ENCODE results near the gene S100PBP.

The S100PBP gene

DNA sequence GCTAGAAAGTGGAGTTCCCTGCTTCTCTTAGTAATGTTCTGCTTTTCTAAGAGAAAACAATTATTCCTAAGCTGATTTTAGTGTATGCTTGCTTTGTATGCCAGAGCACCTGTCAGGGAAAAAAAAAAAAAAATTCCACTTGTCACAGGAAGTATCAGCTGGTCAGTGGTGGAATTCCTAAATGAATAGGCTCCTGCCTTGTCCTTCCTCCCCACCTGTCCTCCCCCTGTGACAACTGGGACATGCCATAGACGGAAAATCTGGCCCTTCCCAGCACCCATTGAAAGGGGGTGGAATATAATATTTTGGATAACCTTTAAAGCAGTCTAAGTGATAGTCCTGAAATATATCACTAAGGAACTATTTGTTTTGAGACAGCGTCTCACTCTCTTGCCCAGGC, 42.5 kb downstream of the S100PBP start:
- Histone ChIP-seq H4K20me1 (peaks cover 0 to 24% (median 0%) of the 10 kb centered on the region in 11 experiments; a peak in 4 of 22 replicates), H3K4me3 (no peak overlapping the region), H3K27ac (no peak overlapping the region), H3K9ac (no peak overlapping the region), H3K4me2 (no peak overlapping the region), H3K4me1 (peaks cover 0 to 37% (median 0%) of the 10 kb centered on the region in 10 experiments; a peak in 4 of 20 replicates), H3K27me3 (no peaks in the 10 kb centered on the region), H3K36me3 (peaks cover 56 to 99% (median 89%) of the 10 kb centered on the region in 11 experiments), H3K9me3 (replicated peaks in 1 of 11) (no peaks in the 10 kb centered on the region)
- TF ChIP-seq Cebpa-rat (IDR thresholded peaks at IDR 0.05): no peak

DNA sequence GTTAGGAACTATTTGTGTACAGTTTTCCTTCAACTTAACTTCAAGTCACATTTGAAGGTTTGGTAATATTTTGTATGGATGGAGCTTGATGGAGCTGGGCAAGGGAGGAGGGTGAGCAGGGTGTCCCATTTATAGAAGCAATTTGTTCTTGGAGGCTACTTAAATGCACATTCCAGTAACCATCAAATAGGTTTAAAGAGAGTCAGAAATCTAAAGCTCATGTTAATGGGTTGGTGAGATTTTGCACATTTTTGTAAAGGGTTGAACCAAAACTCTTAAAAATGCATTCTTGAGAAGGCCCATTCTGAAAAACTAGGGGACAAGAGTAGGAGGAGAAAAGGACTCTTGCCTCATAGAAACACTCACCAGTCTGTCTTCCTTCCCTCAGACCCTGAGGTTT, 43.1 kb downstream of the S100PBP start:
- TF ChIP-seq Cebpa-rat (IDR thresholded peaks at IDR 0.05): no peak
- peaks cover 0 to 24% (median 0%) of the 10 kb centered on the region in 11 experiments; a peak in 4 of 22 replicates for H4K20me1 ChIP-seq
- H3K27me3 ChIP-seq: no peaks in the 10 kb centered on the region
- peaks cover 49 to 93% (median 82%) of the 10 kb centered on the region in 11 experiments for H3K36me3 ChIP-seq
- H3K4me2 ChIP-seq: no peak overlapping the region
- no peak overlapping the region for H3K9ac ChIP-seq
- H3K4me1 ChIP-seq: peaks cover 0 to 37% (median 0%) of the 10 kb centered on the region in 10 experiments; a peak in 4 of 20 replicates
- no peaks in the 10 kb centered on the region for H3K9me3 ChIP-seq (replicated peaks in 1 of 11)
- no peak overlapping the region for H3K27ac ChIP-seq
- no peak overlapping the region for H3K4me3 ChIP-seq

DNA sequence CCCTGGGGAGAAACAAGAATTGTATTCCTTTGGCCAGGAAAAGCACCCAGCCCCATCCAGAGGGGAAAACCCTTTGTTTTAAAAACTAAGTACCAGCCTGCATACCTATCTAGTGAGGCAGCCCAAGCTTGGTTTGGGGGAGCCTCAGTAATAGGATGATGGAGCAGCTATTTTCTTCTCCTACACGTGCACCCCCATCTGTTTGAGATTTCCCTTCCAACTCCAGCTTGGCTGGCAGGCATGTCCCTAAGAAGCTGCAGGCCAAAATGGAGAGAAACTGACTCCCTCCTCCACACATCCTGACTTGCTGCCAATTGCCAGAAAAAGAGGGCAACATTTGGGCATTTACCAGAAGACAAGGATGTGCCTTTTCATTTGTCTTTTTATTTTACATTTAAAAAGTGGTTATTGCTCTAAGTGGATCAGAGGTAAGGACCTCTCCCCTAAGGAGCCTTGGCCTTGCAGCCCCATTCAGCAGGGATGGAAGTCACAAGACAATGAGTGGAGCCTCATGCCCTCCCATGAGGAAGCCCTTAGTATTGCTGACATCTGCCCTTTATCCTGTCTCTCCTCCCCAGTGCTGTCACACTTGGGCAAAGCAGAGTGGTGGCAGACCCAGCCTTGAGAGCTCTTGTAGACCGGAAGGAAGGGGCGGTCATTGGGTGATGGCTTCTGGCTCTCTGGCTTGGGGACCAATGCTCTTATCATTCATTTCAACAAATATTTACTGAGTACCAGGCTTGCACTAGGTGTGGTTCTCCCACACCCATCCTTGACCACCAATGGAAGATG, 44.6 kb downstream of the S100PBP start:
- no peaks in the 10 kb centered on the region; a peak in 1 of 22 replicates for H3K27me3 ChIP-seq
- no peaks in the 10 kb centered on the region for H3K9me3 ChIP-seq (replicated peaks in 1 of 11)
- no peak overlapping the region for H3K4me3 ChIP-seq
- H3K27ac ChIP-seq: no peak overlapping the region; a peak in 1 of 22 replicates
- H4K20me1 ChIP-seq: peaks cover 0 to 25% (median 0%) of the 10 kb centered on the region in 11 experiments; a peak in 4 of 22 replicates
- peak overlapping the region in 2 of 11 experiments; percentile 52 to 65; a peak in 4 of 22 replicates for H3K4me2 ChIP-seq
- no peak overlapping the region for H3K9ac ChIP-seq
- no peak for TF ChIP-seq Cebpa-rat (IDR thresholded peaks at IDR 0.05)
- H3K36me3 ChIP-seq: peaks cover 34 to 77% (median 67%) of the 10 kb centered on the region in 11 experiments
- H3K4me1 ChIP-seq: peaks cover 0 to 37% (median 0%) of the 10 kb centered on the region in 10 experiments; a peak in 4 of 20 replicates

DNA sequence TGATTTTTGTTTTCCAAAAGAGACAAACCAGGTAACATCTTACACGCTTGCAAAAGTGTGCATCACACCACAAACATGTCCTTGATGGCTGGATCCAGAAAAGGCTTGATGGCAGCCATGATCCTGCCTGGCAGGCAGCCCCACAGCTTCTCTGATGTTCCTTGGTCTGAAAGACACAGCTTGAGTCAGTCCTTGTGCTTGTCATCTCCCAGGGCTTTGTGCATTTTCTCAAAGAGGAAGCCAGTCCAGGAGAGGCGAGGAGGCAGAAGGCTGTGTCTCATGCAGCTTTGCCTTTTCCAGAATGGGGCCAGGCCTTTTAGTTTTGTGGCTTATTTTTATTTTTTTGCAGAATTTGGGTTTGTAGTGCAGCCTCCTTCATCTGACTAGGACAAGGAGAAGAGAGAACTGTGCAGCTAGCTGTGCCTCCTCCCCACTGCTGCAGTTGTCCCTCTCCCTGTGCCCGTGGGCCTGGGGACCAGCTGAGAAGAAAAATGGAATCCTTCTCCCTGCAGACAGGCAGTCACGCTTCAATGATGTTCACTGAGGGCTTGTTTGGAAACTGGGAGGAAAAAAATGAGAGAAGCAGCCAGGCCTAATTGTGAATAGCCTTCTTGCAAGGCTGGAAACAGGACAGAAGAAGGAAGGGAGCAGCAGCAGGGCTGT, 45.9 kb downstream of the S100PBP start:
- Histone ChIP-seq H3K27ac (no peak overlapping the region), H3K36me3 (peaks cover 21 to 76% (median 54%) of the 10 kb centered on the region in 11 experiments), H3K4me1 (peaks cover 0 to 37% (median 0%) of the 10 kb centered on the region in 10 experiments; a peak in 4 of 20 replicates), H3K9ac (no peak overlapping the region), H3K4me3 (no peak overlapping the region), H4K20me1 (peaks cover 0 to 37% (median 0%) of the 10 kb centered on the region in 11 experiments; a peak in 4 of 22 replicates), H3K9me3 (replicated peaks in 1 of 11) (no peaks in the 10 kb centered on the region), H3K27me3 (peaks cover 0 to 8% (median 4%) of the 10 kb centered on the region in 11 experiments; a peak in 13 of 22 replicates), H3K4me2 (peak overlapping the region in 2 of 11 experiments; percentile 52 to 65; a peak in 3 of 22 replicates)
- no peak for TF ChIP-seq Cebpa-rat (IDR thresholded peaks at IDR 0.05)

DNA sequence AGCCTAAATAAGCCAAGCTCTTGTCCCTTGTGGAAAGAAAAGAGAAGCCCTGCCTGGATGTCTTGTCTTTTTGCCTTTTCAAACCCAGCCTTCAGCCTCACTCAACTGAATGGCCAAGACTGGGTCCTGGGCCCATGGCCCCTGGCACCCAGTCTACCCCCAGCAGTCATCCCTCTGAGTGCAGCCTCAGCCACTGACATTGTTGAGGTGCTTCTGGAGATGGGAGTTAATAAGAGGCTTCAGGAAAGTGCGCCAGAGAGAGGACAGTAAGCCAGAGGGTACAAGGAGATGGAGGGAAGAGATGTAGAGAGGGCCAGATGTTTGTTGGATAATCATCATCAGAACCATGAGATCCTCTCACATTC, 46.4 kb downstream of the S100PBP start:
- Histone ChIP-seq H3K27me3 (peaks cover 2 to 13% (median 9%) of the 10 kb centered on the region in 11 experiments), H3K4me2 (peak overlapping the region in 1 of 11 experiments; percentile 65; a peak in 1 of 22 replicates), H3K9me3 (replicated peaks in 1 of 11) (no peaks in the 10 kb centered on the region), H3K36me3 (peaks cover 16 to 73% (median 49%) of the 10 kb centered on the region in 11 experiments), H3K9ac (no peak overlapping the region), H4K20me1 (peaks cover 0 to 41% (median under 1%) of the 10 kb centered on the region in 11 experiments; a peak in 6 of 22 replicates), H3K4me1 (peaks cover 0 to 37% (median 0%) of the 10 kb centered on the region in 10 experiments; a peak in 4 of 20 replicates), H3K4me3 (no peak overlapping the region), H3K27ac (no peak overlapping the region)
- TF ChIP-seq Cebpa-rat (IDR thresholded peaks at IDR 0.05): no peak

DNA sequence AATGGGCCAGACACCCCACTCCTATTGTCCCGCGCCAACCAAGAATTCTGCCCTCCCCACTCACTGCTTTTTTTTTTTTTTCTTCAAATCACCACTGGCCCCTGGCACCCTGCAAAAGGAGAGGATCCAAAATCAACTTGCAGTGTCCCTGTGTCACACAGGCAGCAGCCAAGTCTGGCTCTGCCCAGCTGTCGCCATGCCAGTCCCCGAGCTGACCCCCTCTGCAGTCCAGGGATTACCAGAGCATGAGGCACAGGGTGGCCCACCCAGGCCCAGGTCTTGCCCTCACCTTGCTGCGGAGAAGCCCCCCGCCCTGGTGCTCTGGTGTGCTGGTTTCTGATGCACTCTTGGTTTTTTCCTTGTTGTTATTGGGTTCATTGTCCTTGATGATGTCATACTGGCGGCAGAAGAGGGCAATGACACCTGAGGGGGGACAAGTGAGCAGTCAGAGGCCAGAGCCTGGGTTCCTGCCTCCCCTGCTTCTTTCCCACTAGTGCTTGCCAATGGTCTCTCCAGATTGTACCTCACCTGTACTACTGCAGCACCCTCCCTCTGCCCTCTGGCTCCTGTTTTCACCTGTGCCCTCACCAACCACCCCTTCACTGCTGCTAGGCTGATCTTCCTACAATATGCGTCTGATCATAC, 47.0 kb downstream of the S100PBP start:
- Histone ChIP-seq H4K20me1 (peaks cover 0 to 42% (median 6%) of the 10 kb centered on the region in 11 experiments; a peak in 10 of 22 replicates), H3K4me2 (no peak overlapping the region), H3K9ac (no peak overlapping the region), H3K36me3 (peaks cover 11 to 67% (median 43%) of the 10 kb centered on the region in 11 experiments; a peak in 21 of 22 replicates), H3K9me3 (replicated peaks in 1 of 11) (no peaks in the 10 kb centered on the region), H3K4me1 (peaks cover 0 to 37% (median 0%) of the 10 kb centered on the region in 10 experiments; a peak in 5 of 20 replicates), H3K27me3 (peaks cover 8 to 20% (median 16%) of the 10 kb centered on the region in 11 experiments), H3K4me3 (no peak overlapping the region), H3K27ac (no peak overlapping the region)
- no peak for TF ChIP-seq Cebpa-rat (IDR thresholded peaks at IDR 0.05)

DNA sequence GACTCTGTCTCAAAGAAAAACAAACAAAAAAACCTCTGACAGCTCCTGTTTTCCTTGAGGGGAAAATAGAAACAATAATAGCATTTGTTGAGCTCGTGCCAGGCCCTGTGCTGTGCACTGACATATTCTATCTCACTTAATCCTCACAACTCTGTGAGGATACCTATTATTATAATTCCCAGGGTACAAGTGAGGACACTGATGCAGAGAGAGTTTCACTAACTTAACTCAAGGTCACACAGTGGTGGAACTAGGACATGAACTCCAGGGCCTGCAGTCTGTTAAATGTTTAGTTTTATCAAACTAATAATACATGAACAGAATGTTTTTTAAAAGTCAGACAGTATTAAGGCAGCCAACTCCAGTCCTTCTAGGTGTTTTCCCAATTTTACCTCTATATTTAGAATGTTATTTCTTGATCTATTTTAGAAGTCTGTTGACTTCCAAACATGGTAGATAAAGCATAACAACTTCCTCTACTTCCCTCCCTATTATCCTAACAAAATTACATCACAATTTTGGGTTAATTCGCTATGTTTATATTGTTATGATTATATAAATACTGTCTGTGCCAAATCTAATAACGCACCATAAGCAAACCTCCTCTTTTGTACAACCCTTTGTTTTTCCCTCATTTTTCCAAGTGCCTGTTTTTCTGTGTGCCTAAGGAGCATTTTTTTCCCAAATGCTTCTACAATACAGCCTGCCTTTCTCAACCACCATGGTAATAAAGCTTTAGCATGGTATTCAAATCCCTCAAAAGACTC, 48.4 kb downstream of the S100PBP start:
- Histone ChIP-seq H3K9ac (no peak overlapping the region), H3K4me2 (no peak overlapping the region), H3K36me3 (peaks cover 8 to 54% (median 36%) of the 10 kb centered on the region in 11 experiments; a peak in 21 of 22 replicates), H3K9me3 (replicated peaks in 1 of 11) (no peaks in the 10 kb centered on the region), H3K27ac (no peak overlapping the region), H3K4me1 (peaks cover under 1 to 34% (median 8%) of the 10 kb centered on the region in 10 experiments; a peak in 17 of 20 replicates), H3K4me3 (no peak overlapping the region), H4K20me1 (peaks cover 0 to 53% (median 13%) of the 10 kb centered on the region in 11 experiments; a peak in 15 of 22 replicates), H3K27me3 (peaks cover 22 to 33% (median 29%) of the 10 kb centered on the region in 11 experiments)
- no peak for TF ChIP-seq Cebpa-rat (IDR thresholded peaks at IDR 0.05)

DNA sequence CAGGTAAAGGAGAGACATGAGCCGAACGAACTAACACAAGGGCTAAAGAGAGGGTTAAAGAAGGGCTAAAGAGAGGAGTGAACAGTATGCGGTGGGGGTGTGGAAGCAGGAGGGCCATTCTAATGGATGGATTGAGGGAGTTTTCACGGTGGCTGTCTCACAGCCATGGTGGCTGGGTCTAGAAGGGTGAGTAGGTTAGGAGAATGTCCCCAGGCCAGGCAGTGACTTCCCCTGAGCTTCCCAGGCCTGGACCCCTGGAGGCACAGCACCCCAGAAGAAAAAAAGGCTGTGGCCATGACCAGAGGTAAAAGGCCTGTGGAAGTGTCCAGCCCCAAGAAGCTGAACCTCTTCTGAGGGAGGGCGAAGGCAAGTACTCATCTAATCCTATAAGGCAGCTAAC, 49.7 kb downstream of the S100PBP start:
- no peak overlapping the region for H3K9ac ChIP-seq
- H4K20me1 ChIP-seq: peaks cover 0 to 66% (median 26%) of the 10 kb centered on the region in 11 experiments; a peak in 18 of 22 replicates
- H3K4me3 ChIP-seq: no peak overlapping the region
- peaks cover 12 to 24% (median 21%) of the 10 kb centered on the region in 10 experiments for H3K4me1 ChIP-seq
- H3K27me3 ChIP-seq: peaks cover 35 to 46% (median 42%) of the 10 kb centered on the region in 11 experiments
- H3K27ac ChIP-seq: no peak overlapping the region
- no peak overlapping the region for H3K4me2 ChIP-seq
- TF ChIP-seq Cebpa-rat (IDR thresholded peaks at IDR 0.05): no peak
- H3K36me3 ChIP-seq: peaks cover 8 to 40% (median 24%) of the 10 kb centered on the region in 11 experiments; a peak in 19 of 22 replicates
- H3K9me3 ChIP-seq (replicated peaks in 1 of 11): no peaks in the 10 kb centered on the region
